GM21619 (cell line): ENCODE measurements around the gene PDILT.

Experiments used
- ATAC-seq: cut with Tn5 transposase; IDR thresholded peaks from one replicate; pipeline ENCODE4 v1.9.1; 2021; ENCODE audit not compliant: unreplicated experiment

Gene PDILT

GRCh38 chr16:20364051-20364450 lies 40.5 kb downstream of the PDILT start:
- no peak for ATAC-seq

GRCh38 chr16:20363191-20363590 lies 41.3 kb downstream of the PDILT start:
- no peak for ATAC-seq

- no peak for ATAC-seq
Observed at GRCh38 chr16:20359997-20360396, 44.5 kb downstream of the PDILT start.

- no peak for ATAC-seq
Observed at GRCh38 chr16:20355114-20355782, 49.3 kb downstream of the PDILT start.

- no peak for ATAC-seq
Observed at GRCh38 chr16:20353379-20353778, 51.2 kb downstream of the PDILT start.

- ATAC-seq: no peak
Observed at GRCh38 chr16:20352615-20353014, 51.9 kb downstream of the PDILT start, which contains the start of gene UMOD. Gene UMOD, minus strand, starts transcription at chr16:20352715. Its CDS starts 1,978 bp downstream, at chr16:20350737.

- ATAC-seq: no peak
Observed at GRCh38 chr16:20349615-20350014, 54.9 kb downstream of the PDILT start.

- no peak for ATAC-seq
Observed at GRCh38 chr16:20348365-20349185, 56.0 kb downstream of the PDILT start.

- no peak for ATAC-seq
Observed at GRCh38 chr16:20347666-20348364, 56.7 kb downstream of the PDILT start.

GRCh38 chr16:20344611-20345010 lies 59.9 kb downstream of the PDILT start:
- no peak for ATAC-seq

- no peak for ATAC-seq
Observed at GRCh38 chr16:20339744-20340143, 64.8 kb downstream of the PDILT start.

- no peak for ATAC-seq
Observed at GRCh38 chr16:20336955-20337354, 67.6 kb downstream of the PDILT start.

- ATAC-seq: no peak
Observed at GRCh38 chr16:20334396-20334795, 70.1 kb downstream of the PDILT start.

- ATAC-seq: no peak
Observed at GRCh38 chr16:20333120-20333519, 71.4 kb downstream of the PDILT start.

GRCh38 chr16:20332411-20332810 lies 72.1 kb downstream of the PDILT start:
- no peak for ATAC-seq

- no peak for ATAC-seq
Observed at GRCh38 chr16:20331635-20332034, 72.9 kb downstream of the PDILT start.

- no peak for ATAC-seq
Observed at GRCh38 chr16:20329392-20330138, 75.0 kb downstream of the PDILT start.

GRCh38 chr16:20327444-20328041 lies 77.0 kb downstream of the PDILT start, which contains the start of gene GP2:
Gene GP2, minus strand, starts transcription at chr16:20327513. Its CDS starts 1,082 bp downstream, at chr16:20326431.
- no peak for ATAC-seq

- ATAC-seq: no peak
Observed at GRCh38 chr16:20326321-20326720, 78.2 kb downstream of the PDILT start.

GRCh38 chr16:20325005-20325404 lies 79.5 kb downstream of the PDILT start:
- no peak for ATAC-seq
